SKM-1 (cell line): ENCODE measurements around the gene WDR77.

Source experiments
- DNase-seq: peaks from one replicate; lab custom pipeline; 2025; ENCODE audit not compliant: unreplicated experiment; lab: John Stamatoyannopoulos, UW

WDR77 gene

DNA sequence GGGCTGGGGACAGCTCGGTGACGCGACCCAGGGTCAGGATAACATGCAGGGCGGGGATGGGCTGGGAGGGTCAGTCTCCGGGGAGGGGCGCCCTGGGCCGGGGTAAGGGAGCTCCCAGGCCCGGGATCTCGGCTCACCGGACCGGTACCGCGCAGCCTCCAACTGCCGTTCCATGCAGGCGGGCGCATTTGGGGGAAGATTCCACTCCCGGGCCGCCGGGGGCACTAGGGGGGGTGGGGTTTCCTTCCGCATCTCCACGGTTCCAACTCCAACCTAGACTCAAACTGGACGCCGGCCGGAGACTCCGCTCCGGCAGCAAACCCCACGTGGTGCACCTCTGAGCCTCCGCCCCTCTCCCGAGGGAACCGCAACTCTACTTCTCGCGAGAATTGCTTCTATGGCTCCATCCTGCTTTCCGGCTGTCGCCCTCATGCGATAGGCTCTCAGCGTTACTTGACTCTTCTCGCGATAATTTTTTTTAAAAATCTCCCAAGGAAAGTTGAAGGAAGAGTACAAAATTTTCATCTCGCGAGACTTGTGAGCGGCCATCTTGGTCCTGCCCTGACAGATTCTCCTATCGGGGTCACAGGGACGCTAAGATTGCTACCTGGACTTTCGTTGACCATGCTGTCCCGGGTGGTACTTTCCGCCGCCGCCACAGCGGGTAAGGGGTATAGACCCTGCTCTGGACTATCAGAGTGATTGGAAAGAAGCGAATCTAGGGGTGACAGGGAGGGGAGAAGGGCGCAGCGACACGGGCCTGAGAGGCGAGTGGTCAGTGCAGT, at the start of gene WDR77, which contains the start of gene ATP5PB:
Gene WDR77, minus strand, starts transcription at position 339 of the 785 bp plus-strand sequence. Its CDS starts 87 bp downstream, at position 252.
Gene ATP5PB, plus strand, starts transcription at position 547 of the 785 bp plus-strand sequence. Its CDS starts 78 bp downstream, at position 625.
- DNase-seq: peak; percentile 98

DNA sequence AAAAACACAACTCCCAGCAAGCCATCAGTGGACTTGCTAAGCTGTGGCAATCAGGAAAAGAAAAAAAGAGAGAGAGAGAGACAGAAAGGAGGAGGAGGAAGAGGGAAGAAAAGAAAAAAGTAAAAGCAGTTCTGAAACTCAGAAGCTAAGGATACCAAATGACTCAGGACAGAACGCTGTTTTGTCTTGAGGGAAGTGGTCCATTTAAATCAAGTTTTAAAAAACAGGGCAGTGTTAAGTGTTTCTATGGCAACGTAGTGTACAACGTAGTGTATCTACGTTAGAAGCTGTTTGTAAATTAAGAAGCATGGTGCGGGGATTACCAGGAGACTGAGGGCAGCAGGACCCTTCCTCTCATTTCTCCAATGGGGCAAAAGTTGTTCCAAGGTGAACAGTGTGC, 48.5 kb upstream of the WDR77 start:
- DNase-seq: no peak

DNA sequence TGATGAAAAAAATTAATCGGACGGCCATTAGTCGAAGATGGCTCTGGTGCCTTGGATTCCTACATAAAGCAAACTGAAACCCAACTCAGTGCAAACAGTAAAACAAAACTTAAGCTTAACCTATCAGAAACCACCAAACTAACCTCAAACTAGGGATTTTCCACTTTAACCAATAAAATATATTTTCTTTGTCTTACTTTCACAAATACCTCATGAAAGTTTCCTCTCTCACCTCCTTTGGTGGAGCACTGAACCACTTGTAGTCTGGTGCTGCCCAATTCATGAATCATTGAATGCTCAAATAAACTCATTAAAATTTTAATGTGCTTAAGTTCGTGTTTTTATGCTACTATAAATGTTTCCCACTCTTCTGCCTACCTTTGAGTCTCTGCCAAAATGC, 47.3 kb upstream of the WDR77 start:
- DNase-seq: no peak

DNA sequence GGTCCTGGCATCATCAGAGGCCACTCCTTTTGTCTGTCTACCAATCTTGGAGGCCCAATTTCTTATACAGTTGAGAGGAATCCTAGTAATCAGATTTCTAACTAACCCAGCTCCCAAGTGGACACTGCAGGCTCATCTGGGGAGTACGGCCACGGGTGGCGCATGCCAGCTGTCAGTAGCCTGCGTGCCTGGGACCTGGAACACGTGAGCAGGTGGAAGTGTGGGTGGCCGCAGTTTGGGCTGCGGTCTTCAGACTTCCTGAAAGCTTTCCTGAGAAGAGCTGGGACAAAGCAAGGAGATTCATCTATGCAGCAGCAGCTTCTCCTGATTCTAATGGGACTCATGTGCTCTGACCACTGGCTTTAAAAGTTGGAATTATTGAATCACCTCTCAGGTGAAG, 42.0 kb upstream of the WDR77 start:
- no peak for DNase-seq

DNA sequence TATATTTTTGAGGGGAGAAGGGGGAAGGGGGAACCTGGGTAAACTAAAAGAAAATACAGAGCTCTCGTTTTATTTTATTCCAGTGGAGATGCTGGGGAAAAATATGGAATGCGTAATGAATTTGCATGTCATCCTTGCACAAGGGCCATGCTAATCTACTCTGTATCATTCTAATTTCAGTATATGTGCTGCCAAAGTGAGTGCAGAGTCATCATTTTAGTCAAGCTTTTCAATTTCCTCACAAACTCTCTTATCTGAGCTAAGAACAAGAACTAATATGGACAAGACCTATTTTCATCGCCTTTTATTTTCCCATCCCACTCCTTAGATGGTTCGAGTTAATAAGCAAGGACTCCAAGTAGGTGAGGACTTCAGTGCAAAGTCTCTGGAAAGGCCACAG, 41.2 kb upstream of the WDR77 start:
- no peak for DNase-seq

DNA sequence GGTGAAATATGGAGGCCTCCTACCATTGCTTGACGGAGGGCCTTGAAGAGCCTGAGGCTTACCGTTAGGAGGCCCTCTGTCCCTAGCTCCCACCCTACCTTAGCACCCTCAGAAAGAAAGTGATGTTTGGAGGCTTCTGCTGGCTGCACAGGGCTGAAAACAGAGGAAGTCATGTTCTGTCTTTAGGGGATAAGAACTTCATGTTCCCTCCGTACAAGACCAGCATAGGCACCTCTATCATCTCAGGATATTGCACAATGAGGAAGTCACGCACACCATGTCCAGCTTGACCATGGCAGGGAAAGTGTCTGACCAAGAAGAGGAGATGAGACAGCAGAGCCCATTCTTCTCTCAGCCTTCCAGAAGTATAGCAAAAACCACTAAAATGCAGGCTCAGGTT, 40.5 kb upstream of the WDR77 start:
- DNase-seq: peak; percentile 54

DNA sequence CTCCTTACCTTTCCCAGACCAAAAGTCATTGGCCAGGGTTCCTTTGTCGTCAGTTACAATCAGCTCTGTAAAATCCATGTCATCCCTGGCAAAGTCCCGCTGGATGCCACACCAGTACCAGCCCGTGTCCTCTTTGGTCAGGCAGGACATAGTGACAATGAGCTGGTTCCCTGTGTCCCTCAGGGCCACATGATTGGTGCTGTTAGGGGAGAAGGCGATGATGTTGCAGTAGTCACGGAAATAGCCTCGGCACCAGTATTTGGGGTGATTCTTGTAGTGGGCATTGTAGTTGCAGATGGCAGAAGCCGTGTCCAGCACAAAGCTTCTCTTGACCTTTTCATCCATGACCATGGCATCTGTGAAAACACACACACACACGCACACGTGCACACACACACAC, 39.6 kb upstream of the WDR77 start:
- no peak for DNase-seq

GRCh38 chr1:111487133-111487532, 38.1 kb upstream of the WDR77 start:
- no peak for DNase-seq

DNA sequence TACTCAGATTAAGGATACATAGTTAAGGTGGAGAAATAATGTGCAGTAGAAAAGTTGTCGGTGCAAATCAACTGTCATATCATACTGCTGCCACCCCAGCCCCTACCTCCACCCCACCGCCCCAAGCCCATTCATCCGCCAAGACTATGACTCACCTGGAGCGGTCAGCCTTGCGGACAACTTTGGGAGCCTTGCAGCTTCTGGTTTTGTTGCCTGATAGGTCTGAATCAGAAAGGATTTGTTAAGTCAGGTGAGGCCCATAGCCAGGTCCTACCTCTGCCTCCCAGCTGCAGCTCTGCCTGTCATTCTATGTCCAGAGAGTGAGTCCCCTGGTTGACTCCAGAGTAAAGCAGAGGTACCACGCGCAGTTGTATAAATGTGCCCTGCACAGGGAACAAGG, 37.4 kb upstream of the WDR77 start:
- no peak for DNase-seq

DNA sequence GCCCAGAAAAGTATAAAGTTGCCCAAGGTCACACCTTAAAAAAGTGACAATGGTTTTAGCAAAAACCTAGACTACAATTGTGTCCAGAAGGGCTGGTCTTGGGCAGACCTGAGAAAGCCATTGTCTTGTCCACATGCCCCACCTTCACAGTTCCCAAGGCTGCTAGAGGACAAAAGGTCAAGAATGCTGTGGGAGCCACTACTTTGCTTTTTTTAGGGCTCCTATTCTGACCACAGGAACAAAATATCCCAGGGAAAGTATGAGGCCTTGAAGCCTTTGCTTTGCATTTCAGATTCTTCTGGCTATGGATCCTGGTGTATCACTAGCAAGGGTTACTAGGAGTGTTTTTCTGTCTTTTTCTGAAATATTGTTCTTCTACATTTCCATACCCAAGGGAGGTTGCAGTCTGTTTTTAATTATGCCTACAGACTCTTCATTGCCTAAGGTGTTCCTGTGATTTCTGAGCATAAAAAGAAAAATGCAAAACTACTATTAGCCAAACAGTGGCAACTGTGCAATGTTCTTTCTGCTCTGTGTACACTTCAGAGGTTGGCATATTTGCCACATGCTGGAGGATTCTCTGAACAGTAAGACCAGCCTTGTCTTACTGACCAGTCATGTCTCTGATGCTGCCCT, 35.5 kb upstream of the WDR77 start:
- DNase-seq: no peak

DNA sequence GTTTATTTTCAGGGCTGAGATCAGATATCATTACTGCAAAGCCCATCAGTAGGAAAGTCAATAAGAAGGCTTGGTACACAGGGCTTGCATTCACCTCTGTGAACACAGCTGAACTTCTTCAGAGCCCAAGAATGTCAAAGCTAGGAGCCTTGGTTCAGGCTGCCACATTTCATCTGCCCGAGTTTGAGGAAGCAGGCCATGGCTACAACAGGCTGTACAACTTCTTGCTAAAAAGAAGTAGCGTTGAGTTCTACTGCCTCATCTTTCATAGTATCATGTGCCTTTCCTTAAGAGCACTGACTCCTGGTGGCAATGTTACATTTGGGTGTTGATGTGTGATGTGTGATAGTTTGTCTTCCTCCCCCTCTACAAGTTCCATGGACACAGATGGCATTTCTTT, 34.8 kb upstream of the WDR77 start:
- no peak for DNase-seq

DNA sequence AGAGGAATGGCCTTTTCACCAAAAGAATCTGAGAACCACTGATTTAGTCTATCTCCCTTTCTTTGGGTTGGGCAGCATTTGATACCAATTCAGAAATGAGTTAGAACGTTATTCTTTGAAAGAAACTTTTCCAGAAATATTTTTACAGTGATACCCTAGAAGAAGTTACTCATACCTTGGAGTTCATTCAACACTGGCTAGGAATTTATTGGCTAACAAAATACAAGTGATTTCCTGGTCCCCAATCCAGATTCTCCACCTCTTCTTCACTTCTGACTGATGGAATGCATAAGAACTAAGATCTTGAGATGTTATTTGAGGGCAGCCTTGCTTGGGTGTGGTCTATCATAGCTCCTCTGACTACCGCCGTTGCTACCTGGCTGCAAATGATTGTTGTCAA, 34.1 kb upstream of the WDR77 start:
- DNase-seq: no peak

DNA sequence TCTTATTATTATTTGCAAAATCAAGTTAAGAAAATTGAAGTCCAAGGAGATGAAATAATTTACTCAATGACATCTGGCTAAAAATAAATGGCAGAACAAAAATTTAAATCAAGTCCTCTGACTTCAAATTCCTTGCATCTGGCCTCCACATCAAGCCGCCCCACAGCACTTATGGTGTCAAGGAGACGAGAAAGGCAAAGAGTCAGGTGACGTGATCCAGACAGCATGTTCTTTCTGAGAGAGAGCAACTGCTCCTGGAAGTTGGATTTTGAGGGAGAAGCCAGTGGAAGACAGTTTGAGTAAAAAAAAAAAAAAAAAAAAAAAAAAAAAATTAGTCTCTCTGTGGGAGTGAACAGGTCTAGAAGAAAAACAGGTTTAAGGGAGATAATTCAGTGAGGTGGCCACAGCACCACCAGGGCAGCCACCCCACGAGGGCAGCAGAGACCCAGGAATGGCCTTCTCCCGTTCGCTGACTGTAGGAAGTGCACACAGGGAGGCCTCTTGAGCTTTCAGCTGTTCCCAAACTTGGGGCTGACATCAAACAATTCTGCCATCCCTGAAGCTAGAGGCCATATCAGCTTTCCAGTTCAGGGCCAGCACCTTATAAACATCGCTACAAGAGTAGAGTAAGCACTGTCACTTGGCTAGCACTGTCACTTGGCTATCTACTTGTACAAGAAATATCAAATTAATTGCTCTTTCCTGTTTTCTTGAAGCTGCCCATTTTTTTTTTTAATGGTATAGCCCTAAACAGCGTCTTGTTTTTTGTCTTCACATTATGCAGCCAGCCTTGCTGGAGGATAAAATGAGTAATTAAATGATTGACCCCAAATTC, 32.5 kb upstream of the WDR77 start:
- DNase-seq: peak; percentile 59

GRCh38 chr1:111480674-111481073, 31.6 kb upstream of the WDR77 start:
- DNase-seq: peak; percentile 50

DNA sequence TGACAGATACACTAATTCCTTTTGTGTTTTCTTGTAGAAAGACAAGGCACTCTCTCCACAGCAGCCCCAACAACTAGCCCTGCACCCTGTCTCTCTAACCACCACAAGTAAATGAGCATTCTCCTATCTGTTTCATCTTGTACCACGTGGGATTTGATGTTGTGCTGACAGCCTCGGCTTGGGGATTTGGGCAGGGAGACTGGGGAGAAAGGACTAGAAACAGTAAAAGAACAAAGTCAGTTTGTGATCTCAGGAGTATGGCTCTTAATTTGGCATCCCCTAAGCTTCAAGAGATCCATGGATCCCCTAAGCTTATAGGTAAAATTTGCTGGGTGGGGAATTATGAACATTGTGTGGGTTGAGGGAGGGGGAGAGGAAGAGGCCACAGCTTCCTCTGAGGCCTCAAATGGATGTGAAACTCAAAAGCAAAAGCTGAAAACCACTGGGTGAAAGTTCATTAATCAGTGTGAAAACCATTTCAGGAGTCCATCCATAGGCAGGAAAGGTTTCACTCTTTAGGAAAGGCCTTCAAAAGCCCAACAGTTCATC, 27.8 kb upstream of the WDR77 start:
- DNase-seq: peak; percentile 41

DNA sequence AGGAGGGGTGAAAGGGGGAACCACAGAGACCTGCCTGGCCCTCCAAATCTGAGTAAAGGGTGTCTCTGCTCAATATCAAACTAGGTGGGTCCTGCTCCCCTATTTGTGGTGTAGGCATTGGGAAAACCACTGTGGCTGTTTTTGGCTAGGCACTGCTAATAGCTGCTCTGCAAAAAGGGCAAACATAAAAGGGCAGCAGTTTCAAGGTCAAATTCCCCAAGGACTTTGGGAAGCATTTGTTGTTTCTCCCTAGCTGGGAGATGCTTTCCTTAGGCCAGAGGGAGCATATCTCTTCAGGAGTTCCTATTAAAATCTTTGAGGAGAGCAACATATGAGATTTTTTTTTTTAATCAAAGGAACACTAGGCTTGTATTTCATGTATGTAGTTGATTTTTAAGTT, 27.2 kb upstream of the WDR77 start:
- DNase-seq: no peak

- no peak for DNase-seq
Measured at GRCh38 chr1:111475701-111476100, 26.6 kb upstream of the WDR77 start.

GRCh38 chr1:111474521-111474920, 25.5 kb upstream of the WDR77 start:
- DNase-seq: no peak

- DNase-seq: no peak
Measured at GRCh38 chr1:111474106-111474505, 25.1 kb upstream of the WDR77 start.

- no peak for DNase-seq
Measured at GRCh38 chr1:111471538-111471937, 22.5 kb upstream of the WDR77 start.

DNA sequence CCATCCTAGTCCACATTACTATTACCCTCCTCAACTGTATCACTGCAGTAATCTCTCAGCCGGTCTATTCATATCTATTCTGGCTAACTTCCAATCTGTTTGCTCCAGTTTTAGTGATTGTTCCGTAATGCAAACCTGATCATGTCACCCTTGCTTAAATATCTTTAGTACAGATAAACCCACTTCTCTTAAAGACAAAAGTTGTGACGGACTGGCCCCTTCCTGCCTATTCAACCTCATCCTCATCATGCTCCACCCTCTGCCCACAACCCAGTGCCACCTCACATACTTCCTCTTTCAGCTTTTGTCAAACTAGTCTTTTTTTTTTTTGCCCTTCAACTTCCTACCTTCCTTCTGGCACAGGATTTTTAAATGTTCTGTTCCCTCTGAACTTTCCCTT, 22.0 kb upstream of the WDR77 start:
- peak; percentile 93 for DNase-seq
